Liver (tissue), 9 donors: ENCODE data around the gene SOHLH1. TPM values are rescaled to one million over a fixed set of nuclear protein-coding genes. Genes with fewer than 3 reads are reported as not detected.

Experiments
- DNase-seq: peaks from one replicate; pipeline ENCODE4 v3.0.0-alpha.2; 2017; ENCODE audit warnings: low spot score
- H3K27ac ChIP-seq, 2 donors: one replicate each; pipeline ENCODE4 v1.7.0; 2013; ENCODE audit warnings: inconsistent platforms in 2 of 2, low read length in 2 of 2, control low read depth in 1 of 2, low read depth in 1 of 2, mild to moderate bottlenecking in 1 of 2
- H3K27me3 ChIP-seq, 4 donors: one replicate each; pipeline versions ENCODE4 v1.6.1 to v1.7.0; 2013; ENCODE audit warnings: low read length in 3 of 4, inconsistent platforms in 1 of 4, mild to moderate bottlenecking in 1 of 4, moderate library complexity in 1 of 4; ENCODE audit not compliant: control insufficient read depth in 4 of 4, insufficient read depth in 4 of 4
- H3K36me3 ChIP-seq, 4 donors: one replicate each; pipeline versions ENCODE4 v1.6.1 to v1.7.0; 2013; ENCODE audit warnings: low read length in 3 of 4, mild to moderate bottlenecking in 3 of 4, low read depth in 1 of 4, moderate library complexity in 1 of 4; ENCODE audit not compliant: control insufficient read depth in 4 of 4, insufficient read depth in 3 of 4
- H3K4me1 ChIP-seq, 4 donors: one replicate each; pipeline versions ENCODE4 v1.6.1 to v1.7.0; 2013; ENCODE audit warnings: low read length in 3 of 4, mild to moderate bottlenecking in 3 of 4, moderate library complexity in 1 of 4; ENCODE audit not compliant: control insufficient read depth in 4 of 4, insufficient read depth in 4 of 4
- H3K4me3 ChIP-seq, 3 donors: one replicate each; pipeline versions ENCODE4 v1.6.1 to v1.7.0; 2013; ENCODE audit warnings: low read length in 3 of 3, control low read depth in 1 of 3, low read depth in 1 of 3, mild to moderate bottlenecking in 1 of 3
- H3K9ac ChIP-seq, 2 donors: one replicate each; pipeline ENCODE4 v1.7.0; 2013; ENCODE audit warnings: low read length in 2 of 2, mild to moderate bottlenecking in 2 of 2, moderate library complexity in 2 of 2, control low read depth in 1 of 2, low read depth in 1 of 2
- H3K9me3 ChIP-seq, 4 donors: one replicate each; pipeline versions ENCODE4 v1.6.1 to v1.7.0; 2013; ENCODE audit warnings: low read length in 3 of 4; ENCODE audit not compliant: control insufficient read depth in 4 of 4
- ATF3 ChIP-seq: IDR thresholded peaks from 2 replicates; pipeline ENCODE4 v1.6.1; 2016; ENCODE audit warnings: antibody characterized with exemption
- CTCF ChIP-seq: fragments of 150-350 bp; IDR thresholded peaks from 2 replicates; pipeline ENCODE4 v1.5.1; 2017; ENCODE audit warnings: improper control_type of control experiment, low read depth, low read length; ENCODE audit not compliant: missing input control
- FOXA1 ChIP-seq: IDR thresholded peaks from 2 replicates; pipeline ENCODE4 v1.6.1; 2016; ENCODE audit warnings: antibody characterized with exemption
- FOXA2 ChIP-seq: IDR thresholded peaks from 2 replicates; pipeline ENCODE4 v1.6.1; 2016; ENCODE audit warnings: antibody characterized with exemption
- GABPA ChIP-seq, 2 donors: IDR thresholded peaks in 1 of 2; conservative IDR thresholded peaks in 1 of 2; 2 replicates each; pipeline ENCODE4 v1.6.1; 2016; ENCODE audit warnings: antibody characterized with exemption in 2 of 2, mild to moderate bottlenecking in 1 of 2, moderate library complexity in 1 of 2
- HNF4A ChIP-seq, 2 donors: conservative IDR thresholded peaks; 2 replicates each; pipeline ENCODE4 v1.6.1; 2016; ENCODE audit warnings: antibody characterized with exemption in 2 of 2, mild to moderate bottlenecking in 2 of 2
- HNF4G ChIP-seq: IDR thresholded peaks from 2 replicates; pipeline ENCODE4 v1.6.1; 2016; ENCODE audit warnings: antibody characterized with exemption
- JUND ChIP-seq, 2 donors: IDR thresholded peaks; 2 replicates each; pipeline ENCODE4 v1.6.1; 2016; ENCODE audit warnings: antibody characterized with exemption in 2 of 2
- NR2F2 ChIP-seq: IDR thresholded peaks from 2 replicates; pipeline ENCODE4 v1.6.1; 2016; ENCODE audit warnings: antibody characterized with exemption
- RAD21 ChIP-seq, 2 donors: IDR thresholded peaks; 2 replicates each; pipeline ENCODE4 v1.6.1; 2016; ENCODE audit warnings: antibody characterized with exemption in 2 of 2, mild to moderate bottlenecking in 2 of 2
- RXRA ChIP-seq, 2 donors: IDR thresholded peaks; 2 replicates each; pipeline ENCODE4 v1.6.1; 2017 to 2018; ENCODE audit warnings: antibody characterized with exemption in 2 of 2, mild to moderate bottlenecking in 1 of 2
- SP1 ChIP-seq: IDR thresholded peaks from 2 replicates; pipeline ENCODE4 v1.6.1; 2018; ENCODE audit warnings: antibody characterized with exemption, mild to moderate bottlenecking
- TAF1 ChIP-seq: conservative IDR thresholded peaks from 2 replicates; pipeline ENCODE4 v1.6.1; 2016; ENCODE audit warnings: antibody characterized with exemption, mild to moderate bottlenecking
- YY1 ChIP-seq: IDR thresholded peaks from 2 replicates; pipeline ENCODE4 v1.6.1; 2016; ENCODE audit warnings: antibody characterized with exemption, mild to moderate bottlenecking
- WGBS: extraction: QIAGEN DNeasy Blood & Tissue Kit; methylation state at CpG from one replicate; pipeline ENCODE4 v1.1.7; 2013; 5-methylcytosine and 5-hydroxymethylcytosine counted together
- polyA plus RNA-seq, 2 donors: library from polyadenylated mRNA; stranded (reverse) in 1 of 2; unstranded in 1 of 2; fragments of 200-250 nt in 1 of 2; fragments of >200 nt in 1 of 2; fragmentation: Nextera tagmentation in 1 of 2; extraction: Ambion mirVana in 1 of 2; gene quantifications; one replicate each; pipeline versions ENCODE4 v1.2.1 to v1.2.3, GENCODE V29; 2013 to 2015
- total RNA-seq, 2 donors: library from RNA; depleted of rRNA; stranded (reverse); fragments of >200 nt; gene quantifications; one replicate each; pipeline ENCODE4 v1.2.3, GENCODE V29; 2014
- TF ChIP-seq, protein P1 (sequence below): IDR thresholded peaks from 2 replicates; pipeline ENCODE4 v1.6.1; 2016; ENCODE audit warnings: antibody characterized with exemption
- TF ChIP-seq, protein P2 (sequence below): IDR thresholded peaks from 2 replicates; pipeline ENCODE4 v1.6.1; 2016; ENCODE audit warnings: antibody characterized with exemption, mild to moderate bottlenecking
- donor health status: healthy.
- donor health status: healthy.
- donor health status: healthy.
- donor health status: healthy.
- donor health status: healthy.

Gene SOHLH1
- total and polyA plus RNA-seq, 4 donors = not detected

DNA sequence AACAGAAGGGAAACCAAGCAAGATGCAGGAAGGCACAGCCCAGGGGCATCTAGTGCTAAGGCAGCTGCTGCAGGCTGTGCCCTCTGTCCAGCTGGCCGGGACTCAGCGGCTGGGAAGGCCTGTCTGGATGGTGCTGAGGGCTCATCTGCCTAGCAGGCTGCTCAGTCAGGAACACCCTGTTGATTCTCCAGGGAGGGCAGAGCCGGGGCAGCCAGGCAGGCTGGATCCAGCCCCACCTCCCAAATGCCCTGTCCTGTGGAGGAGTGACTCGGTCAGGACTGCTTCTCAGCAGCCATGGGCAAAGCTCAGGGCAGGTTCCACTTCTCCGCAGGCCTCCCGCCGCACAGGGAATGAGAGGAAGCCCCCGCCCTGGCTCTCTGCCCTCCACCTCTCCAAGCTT lies 44.0 kb downstream of the SOHLH1 start:
- no peaks in the 10 kb centered on the region for H3K4me1 ChIP-seq
- H3K9me3 ChIP-seq = peaks cover 0 to 2% (median 1%) of the 10 kb centered on the region in 4 donors
- no peak for DNase-seq
- TF ChIP-seq, protein P1, sequence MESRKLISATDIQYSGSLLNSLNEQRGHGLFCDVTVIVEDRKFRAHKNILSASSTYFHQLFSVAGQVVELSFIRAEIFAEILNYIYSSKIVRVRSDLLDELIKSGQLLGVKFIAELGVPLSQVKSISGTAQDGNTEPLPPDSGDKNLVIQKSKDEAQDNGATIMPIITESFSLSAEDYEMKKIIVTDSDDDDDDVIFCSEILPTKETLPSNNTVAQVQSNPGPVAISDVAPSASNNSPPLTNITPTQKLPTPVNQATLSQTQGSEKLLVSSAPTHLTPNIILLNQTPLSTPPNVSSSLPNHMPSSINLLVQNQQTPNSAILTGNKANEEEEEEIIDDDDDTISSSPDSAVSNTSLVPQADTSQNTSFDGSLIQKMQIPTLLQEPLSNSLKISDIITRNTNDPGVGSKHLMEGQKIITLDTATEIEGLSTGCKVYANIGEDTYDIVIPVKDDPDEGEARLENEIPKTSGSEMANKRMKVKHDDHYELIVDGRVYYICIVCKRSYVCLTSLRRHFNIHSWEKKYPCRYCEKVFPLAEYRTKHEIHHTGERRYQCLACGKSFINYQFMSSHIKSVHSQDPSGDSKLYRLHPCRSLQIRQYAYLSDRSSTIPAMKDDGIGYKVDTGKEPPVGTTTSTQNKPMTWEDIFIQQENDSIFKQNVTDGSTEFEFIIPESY = no peak
- no peak for TF ChIP-seq HNF4A (conservative IDR thresholded peaks at IDR 0.05)
- TF ChIP-seq HNF4G = no peak
- no peak for TF ChIP-seq TAF1
- TF ChIP-seq FOXA1 = no peak
- no peak for TF ChIP-seq ATF3
- TF ChIP-seq, protein P2, sequence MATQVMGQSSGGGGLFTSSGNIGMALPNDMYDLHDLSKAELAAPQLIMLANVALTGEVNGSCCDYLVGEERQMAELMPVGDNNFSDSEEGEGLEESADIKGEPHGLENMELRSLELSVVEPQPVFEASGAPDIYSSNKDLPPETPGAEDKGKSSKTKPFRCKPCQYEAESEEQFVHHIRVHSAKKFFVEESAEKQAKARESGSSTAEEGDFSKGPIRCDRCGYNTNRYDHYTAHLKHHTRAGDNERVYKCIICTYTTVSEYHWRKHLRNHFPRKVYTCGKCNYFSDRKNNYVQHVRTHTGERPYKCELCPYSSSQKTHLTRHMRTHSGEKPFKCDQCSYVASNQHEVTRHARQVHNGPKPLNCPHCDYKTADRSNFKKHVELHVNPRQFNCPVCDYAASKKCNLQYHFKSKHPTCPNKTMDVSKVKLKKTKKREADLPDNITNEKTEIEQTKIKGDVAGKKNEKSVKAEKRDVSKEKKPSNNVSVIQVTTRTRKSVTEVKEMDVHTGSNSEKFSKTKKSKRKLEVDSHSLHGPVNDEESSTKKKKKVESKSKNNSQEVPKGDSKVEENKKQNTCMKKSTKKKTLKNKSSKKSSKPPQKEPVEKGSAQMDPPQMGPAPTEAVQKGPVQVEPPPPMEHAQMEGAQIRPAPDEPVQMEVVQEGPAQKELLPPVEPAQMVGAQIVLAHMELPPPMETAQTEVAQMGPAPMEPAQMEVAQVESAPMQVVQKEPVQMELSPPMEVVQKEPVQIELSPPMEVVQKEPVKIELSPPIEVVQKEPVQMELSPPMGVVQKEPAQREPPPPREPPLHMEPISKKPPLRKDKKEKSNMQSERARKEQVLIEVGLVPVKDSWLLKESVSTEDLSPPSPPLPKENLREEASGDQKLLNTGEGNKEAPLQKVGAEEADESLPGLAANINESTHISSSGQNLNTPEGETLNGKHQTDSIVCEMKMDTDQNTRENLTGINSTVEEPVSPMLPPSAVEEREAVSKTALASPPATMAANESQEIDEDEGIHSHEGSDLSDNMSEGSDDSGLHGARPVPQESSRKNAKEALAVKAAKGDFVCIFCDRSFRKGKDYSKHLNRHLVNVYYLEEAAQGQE = no peak
- no peak for TF ChIP-seq RAD21 (IDR thresholded peaks at IDR 0.05)
- TF ChIP-seq FOXA2 = no peak
- TF ChIP-seq YY1 = no peak
- no peak for TF ChIP-seq GABPA (IDR thresholded peaks at IDR 0.05 in 1 of 2, conservative IDR thresholded peaks at IDR 0.05 in 1 of 2)
- TF ChIP-seq SP1 = no peak
- no peak for TF ChIP-seq RXRA (IDR thresholded peaks at IDR 0.05)
- TF ChIP-seq NR2F2 = no peak
- no peak overlapping the region for H3K4me3 ChIP-seq
- H3K36me3 ChIP-seq = no peaks in the 10 kb centered on the region
- no peaks in the 10 kb centered on the region for H3K27me3 ChIP-seq
- H3K27ac ChIP-seq = no peak overlapping the region
- WGBS = 78% methylated on average over 8 of the region's 8 CpGs
- no peak overlapping the region for H3K9ac ChIP-seq

DNA sequence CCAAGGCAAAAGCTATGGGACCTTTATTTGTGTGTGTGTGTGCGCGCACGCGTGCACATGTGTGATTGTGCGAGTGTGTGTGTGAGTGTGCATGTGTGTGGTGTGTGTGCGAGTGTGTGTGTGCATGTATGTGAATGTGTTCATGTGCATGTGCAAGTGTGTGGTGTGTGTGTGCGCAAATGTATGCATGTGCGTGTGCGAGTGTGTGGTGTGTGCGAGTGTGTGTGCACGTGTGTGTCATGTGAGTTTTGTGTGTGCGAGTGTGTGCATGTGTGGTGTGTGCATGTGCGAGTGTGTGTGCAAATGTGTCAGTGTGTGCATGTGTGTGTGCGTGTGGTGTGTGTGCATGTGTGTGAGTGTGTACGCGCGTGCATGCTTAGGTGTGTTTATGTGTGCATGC lies 48.9 kb downstream of the SOHLH1 start:
- Histone ChIP-seq H3K27ac (no peak overlapping the region), H3K4me3 (no peak overlapping the region), H3K9me3 (peaks cover 13 to 32% (median 14%) of the 10 kb centered on the region in 4 donors), H3K27me3 (no peaks in the 10 kb centered on the region), H3K4me1 (no peaks in the 10 kb centered on the region), H3K36me3 (no peaks in the 10 kb centered on the region), H3K9ac (no peak overlapping the region)
- no peak for DNase-seq
- TF ChIP-seq JUND (IDR thresholded peaks at IDR 0.05) = no peak
- TF ChIP-seq FOXA2 = no peak
- no peak for TF ChIP-seq HNF4G
- no peak for TF ChIP-seq CTCF
- TF ChIP-seq FOXA1 = no peak
- TF ChIP-seq SP1 = no peak
- TF ChIP-seq RXRA (IDR thresholded peaks at IDR 0.05) = no peak
- 94% methylated on average over 17 of the region's 17 CpGs for WGBS
